ENCODE data around the gene STRIP1.

STRIP1 gene

DNA sequence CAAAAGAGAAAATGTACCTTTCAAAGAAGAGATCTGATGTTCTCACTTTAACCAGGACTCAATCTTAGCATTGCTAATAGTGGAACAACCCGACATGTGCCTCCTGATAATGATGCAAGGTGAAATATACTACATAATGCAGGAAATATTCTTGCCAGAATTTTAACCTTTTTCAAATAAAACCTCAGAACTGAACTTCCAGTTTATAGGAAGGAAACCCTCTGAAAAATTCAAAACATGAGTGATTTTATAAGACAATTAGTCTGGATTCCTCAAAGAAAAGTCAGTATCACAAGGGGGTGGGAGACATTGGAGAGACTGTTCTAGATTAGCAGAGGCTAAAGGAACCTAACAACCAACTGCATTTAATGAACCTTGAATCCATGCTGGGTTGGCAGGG is 31.7 kb upstream of the STRIP1 start:
- TF ChIP-seq, protein P1, sequence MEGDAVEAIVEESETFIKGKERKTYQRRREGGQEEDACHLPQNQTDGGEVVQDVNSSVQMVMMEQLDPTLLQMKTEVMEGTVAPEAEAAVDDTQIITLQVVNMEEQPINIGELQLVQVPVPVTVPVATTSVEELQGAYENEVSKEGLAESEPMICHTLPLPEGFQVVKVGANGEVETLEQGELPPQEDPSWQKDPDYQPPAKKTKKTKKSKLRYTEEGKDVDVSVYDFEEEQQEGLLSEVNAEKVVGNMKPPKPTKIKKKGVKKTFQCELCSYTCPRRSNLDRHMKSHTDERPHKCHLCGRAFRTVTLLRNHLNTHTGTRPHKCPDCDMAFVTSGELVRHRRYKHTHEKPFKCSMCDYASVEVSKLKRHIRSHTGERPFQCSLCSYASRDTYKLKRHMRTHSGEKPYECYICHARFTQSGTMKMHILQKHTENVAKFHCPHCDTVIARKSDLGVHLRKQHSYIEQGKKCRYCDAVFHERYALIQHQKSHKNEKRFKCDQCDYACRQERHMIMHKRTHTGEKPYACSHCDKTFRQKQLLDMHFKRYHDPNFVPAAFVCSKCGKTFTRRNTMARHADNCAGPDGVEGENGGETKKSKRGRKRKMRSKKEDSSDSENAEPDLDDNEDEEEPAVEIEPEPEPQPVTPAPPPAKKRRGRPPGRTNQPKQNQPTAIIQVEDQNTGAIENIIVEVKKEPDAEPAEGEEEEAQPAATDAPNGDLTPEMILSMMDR (IDR thresholded peaks at IDR 0.05; ENCODE audit: low read depth, low read length), result no peak
- no peak overlapping the region for H3K4me3 ChIP-seq (replicated peaks in 1 of 2; ENCODE audit: low read depth in 2 of 2, low read length in 2 of 2)
- no peak for DNase-seq (ENCODE audit: low read depth in 2 of 2)

DNA sequence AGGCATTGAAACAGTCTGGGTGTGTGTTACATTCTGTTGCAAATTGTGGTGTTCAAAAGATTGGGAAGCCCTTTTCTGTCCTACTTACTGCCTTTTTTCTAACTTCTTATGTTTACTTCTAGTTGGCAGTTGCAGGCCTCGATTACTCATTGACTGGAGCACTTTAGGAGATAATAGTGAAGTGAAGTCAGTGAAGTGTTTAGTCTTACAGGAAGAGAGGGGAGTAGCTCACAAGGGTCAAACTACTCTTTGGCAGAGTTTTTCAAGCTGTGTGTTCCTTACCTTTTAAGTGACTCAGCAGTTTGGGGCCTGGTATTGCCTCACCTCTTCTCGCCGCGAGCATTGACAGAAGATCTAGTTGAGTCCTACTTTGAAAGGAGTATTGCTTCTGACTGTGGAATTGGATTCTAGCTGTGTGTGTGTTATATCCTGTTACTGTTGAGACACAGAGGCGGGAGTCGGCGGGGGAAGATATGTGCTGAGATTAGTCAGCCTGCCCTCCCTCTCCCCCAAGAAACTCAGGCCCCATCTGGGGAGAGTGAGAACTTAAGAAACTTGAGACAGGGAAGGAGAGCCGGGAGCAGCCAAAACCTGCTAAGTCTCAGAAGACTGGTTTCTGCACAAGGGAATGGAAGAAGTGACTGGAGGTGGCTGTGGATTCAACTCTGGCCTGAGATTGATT is 30.5 kb upstream of the STRIP1 start:
- TF ChIP-seq, protein P1 (IDR thresholded peaks at IDR 0.05; ENCODE audit: low read depth, low read length), result no peak
- H3K4me3 ChIP-seq (replicated peaks in 1 of 2; ENCODE audit: low read depth in 2 of 2, low read length in 2 of 2), result peak overlapping the region; percentile 3 to 4
- peak; percentile 98 for DNase-seq (ENCODE audit: low read depth in 2 of 2)

DNA sequence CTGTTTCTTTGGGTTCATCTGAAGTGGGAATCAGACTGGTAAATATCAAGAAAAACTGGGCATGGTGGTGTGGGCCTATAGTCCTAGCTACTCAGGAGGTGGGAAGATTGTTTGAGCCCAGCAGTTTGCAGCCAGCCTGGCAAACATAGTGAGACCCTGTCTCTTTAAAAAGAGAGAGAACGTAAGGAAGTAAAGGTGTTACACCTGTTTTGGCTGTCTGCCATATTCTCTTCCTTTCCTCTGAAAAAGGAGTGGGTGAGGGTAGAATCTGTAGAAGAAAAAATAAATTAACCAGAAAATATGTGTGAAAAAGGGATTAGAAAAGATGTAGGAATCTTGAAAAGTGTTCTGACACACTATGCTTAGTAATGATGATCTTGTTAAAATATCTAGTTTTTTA is 29.8 kb upstream of the STRIP1 start:
- DNase-seq (ENCODE audit: low read depth in 2 of 2), result no peak
- TF ChIP-seq, protein P1 (IDR thresholded peaks at IDR 0.05; ENCODE audit: low read depth, low read length), result no peak
- peak overlapping the region in 1 of 2 donors; percentile 27 for H3K4me3 ChIP-seq (replicated peaks in 1 of 2; ENCODE audit: low read depth in 2 of 2, low read length in 2 of 2)

DNA sequence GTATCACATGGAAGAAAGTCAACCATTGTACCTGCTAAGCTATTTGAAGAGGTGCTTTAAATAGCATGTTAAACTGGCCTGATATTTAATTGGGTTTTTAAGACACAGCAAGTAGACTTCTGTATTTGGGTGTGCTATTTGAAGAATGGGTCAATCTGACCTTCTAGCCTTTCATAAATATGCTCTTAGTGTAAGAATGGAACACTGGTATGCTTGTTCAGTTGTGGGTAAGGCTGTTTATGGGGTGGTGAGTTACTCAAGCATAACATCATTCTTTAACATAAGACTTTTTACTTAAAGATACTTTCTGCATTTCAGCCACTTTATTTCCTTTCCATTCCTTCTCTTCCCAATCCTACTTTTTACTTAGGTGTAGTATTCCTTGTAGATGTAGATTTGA is 28.5 kb upstream of the STRIP1 start:
- H3K4me3 ChIP-seq (replicated peaks in 1 of 2; ENCODE audit: low read depth in 2 of 2, low read length in 2 of 2), result no peak overlapping the region
- peak in 1 of 2 donors; percentile 38 for DNase-seq (ENCODE audit: low read depth in 2 of 2)
- TF ChIP-seq, protein P1 (IDR thresholded peaks at IDR 0.05; ENCODE audit: low read depth, low read length), result no peak

DNA sequence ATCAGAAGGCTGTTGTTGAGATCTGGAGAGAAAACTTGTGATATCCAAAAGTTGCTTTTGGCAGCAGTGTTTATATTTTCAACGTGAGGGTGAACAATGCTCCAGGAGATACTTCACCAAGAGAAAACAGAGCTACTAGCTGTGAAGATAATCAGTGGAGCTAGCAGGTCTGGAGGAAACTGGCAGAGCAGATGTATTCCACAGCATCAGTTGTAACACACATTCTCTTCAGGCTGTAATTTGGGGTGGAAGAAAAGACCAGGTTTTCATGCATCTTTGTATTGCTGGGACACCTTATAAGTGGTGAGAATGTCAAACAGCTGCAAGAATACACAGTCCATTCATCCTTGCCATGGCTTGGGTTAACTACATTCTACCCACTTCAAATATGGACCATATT is 27.9 kb upstream of the STRIP1 start:
- TF ChIP-seq, protein P1 (IDR thresholded peaks at IDR 0.05; ENCODE audit: low read depth, low read length), result no peak
- DNase-seq (ENCODE audit: low read depth in 2 of 2), result no peak
- no peak overlapping the region for H3K4me3 ChIP-seq (replicated peaks in 1 of 2; ENCODE audit: low read depth in 2 of 2, low read length in 2 of 2)

DNA sequence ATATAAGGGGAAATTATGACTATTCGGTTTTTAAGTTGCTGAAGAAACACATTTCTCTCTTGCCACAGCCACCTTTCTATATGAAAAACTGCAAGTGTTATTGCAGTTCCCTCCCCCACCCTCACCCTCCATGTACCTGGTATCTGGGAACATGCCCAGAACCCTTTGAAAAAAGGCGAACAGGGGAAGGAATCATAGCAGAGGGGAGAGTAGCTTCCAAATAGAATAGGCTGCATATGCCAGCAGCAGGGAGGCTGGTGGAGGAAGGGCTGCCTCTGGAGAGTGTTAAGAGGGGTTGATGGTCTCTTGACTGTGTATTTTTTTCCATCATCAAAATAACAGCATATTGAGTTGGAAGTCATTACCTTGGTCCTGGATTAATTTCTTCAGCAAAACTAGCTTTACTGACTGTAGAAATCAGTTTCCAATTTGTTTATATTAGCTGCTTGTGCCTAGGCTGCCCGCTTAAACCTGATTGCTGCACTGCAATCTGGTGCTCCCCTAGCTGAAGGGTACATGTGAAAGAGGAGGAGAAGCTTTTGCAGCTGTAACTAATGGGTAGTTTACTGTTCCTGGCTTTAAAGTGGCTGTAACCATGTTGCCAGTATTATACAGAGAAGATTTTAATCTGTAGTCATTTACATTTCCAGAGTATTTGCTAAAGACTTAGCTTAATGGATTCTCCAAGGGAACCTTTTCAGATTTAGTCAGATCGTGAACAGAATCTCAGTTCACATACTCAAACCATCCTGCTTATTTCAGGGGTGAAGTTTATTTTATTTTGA is 27.2 kb upstream of the STRIP1 start:
- DNase-seq (ENCODE audit: low read depth in 2 of 2), result no peak
- no peak overlapping the region for H3K4me3 ChIP-seq (replicated peaks in 1 of 2; ENCODE audit: low read depth in 2 of 2, low read length in 2 of 2)
- TF ChIP-seq, protein P1 (IDR thresholded peaks at IDR 0.05; ENCODE audit: low read depth, low read length), result no peak

Measured in cardiac fibroblast (primary cell).